ENCODE data around the gene F2RL3.
A peak's percentile ranks its signal among the peaks of the same experiment; 100 is the strongest.

F2RL3 gene

GRCh38 chr19:16892868-16893685, 4.3 kb downstream of the F2RL3 start:
- no peak for DNase-seq (ENCODE audit: low read depth, low spot score)
- in situ Hi-C loops (cut with HindIII; ENCODE audit: low sequenced_read_pairs) = no loop called here
- TF ChIP-seq CTCF (IDR thresholded peaks at IDR 0.05; ENCODE audit: low read depth, low read length) = no peak
- no peak overlapping the region for H3K4me3 ChIP-seq (ENCODE audit: low read depth, low read length)

- H3K4me3 ChIP-seq (ENCODE audit: low read depth, low read length) = no peak overlapping the region
- in situ Hi-C loops (cut with HindIII; ENCODE audit: low sequenced_read_pairs) = no loop called here
- DNase-seq (ENCODE audit: low read depth, low spot score) = no peak
- TF ChIP-seq CTCF (IDR thresholded peaks at IDR 0.05; ENCODE audit: low read depth, low read length) = no peak
Observed at GRCh38 chr19:16893686-16893989, 4.8 kb downstream of the F2RL3 start.

- in situ Hi-C loops (cut with HindIII; ENCODE audit: low sequenced_read_pairs) = no loop called here
- no peak overlapping the region for H3K4me3 ChIP-seq (ENCODE audit: low read depth, low read length)
- no peak for DNase-seq (ENCODE audit: low read depth, low spot score)
- no peak for TF ChIP-seq CTCF (IDR thresholded peaks at IDR 0.05; ENCODE audit: low read depth, low read length)
Observed at GRCh38 chr19:16894080-16894479, 5.3 kb downstream of the F2RL3 start.

GRCh38 chr19:16895467-16896145, 6.8 kb downstream of the F2RL3 start:
- H3K4me3 ChIP-seq (ENCODE audit: low read depth, low read length) = peak overlapping the region; percentile 12
- in situ Hi-C loops (cut with HindIII; ENCODE audit: low sequenced_read_pairs) = no loop called here
- peak; percentile 3 for DNase-seq (ENCODE audit: low read depth, low spot score)
- TF ChIP-seq CTCF (IDR thresholded peaks at IDR 0.05; ENCODE audit: low read depth, low read length) = no peak

GRCh38 chr19:16896146-16897028, 7.6 kb downstream of the F2RL3 start:
- peak overlapping the region; percentile 37 for H3K4me3 ChIP-seq (ENCODE audit: low read depth, low read length)
- DNase-seq (ENCODE audit: low read depth, low spot score) = no peak
- no peak for TF ChIP-seq CTCF (IDR thresholded peaks at IDR 0.05; ENCODE audit: low read depth, low read length)
- in situ Hi-C loops (cut with HindIII; ENCODE audit: low sequenced_read_pairs) = no loop called here

GRCh38 chr19:16897029-16897855, 8.4 kb downstream of the F2RL3 start:
- peak; percentile 95 for DNase-seq (ENCODE audit: low read depth, low spot score)
- H3K4me3 ChIP-seq (ENCODE audit: low read depth, low read length) = peak overlapping the region; percentile 48
- in situ Hi-C loops (cut with HindIII; ENCODE audit: low sequenced_read_pairs) = no loop called here
- no peak for TF ChIP-seq CTCF (IDR thresholded peaks at IDR 0.05; ENCODE audit: low read depth, low read length)
